IMR-90 (cell line): ENCODE results near the gene NRIP2. TPM values are rescaled to one million over a fixed set of nuclear protein-coding genes. Genes with fewer than 3 reads are reported as not detected.

ENCODE experiments used
- ATAC-seq: fragments of 200-7000 bp; cut with Tn5 transposase; 2 replicates; pipeline ENCODE4 v1.9.1; 2020; ENCODE audit warnings: low read depth, mild to moderate bottlenecking, moderate library complexity
- BruUV-seq: library from RNA; stranded (reverse); fragments of 400-500 nt; replicated peaks from 2 replicates; lab custom pipeline; 2021; lab: Mats Ljungman, UMichigan
- CTCF ChIA-PET: fragments of 300-600 bp; formaldehyde crosslinking; extraction: SDS; loops from one replicate; lab custom pipeline; 2021; ENCODE audit warnings: antibody characterized with exemption; lab: Yijun Ruan, JAX
- POLR2A ChIA-PET: fragments of 300-600 bp; sonication (Branson Sonifier 250); formaldehyde crosslinking; loops from one replicate; lab custom pipeline; 2022; ENCODE audit warnings: antibody characterized with exemption; ENCODE audit not compliant: unreplicated experiment; lab: Charles Lee
- DNase-seq: peaks from one replicate; pipeline ENCODE4 v3.0.0; 2013
- H2AFZ ChIP-seq: replicated peaks from 2 replicates; pipeline ENCODE3; 2013; ENCODE audit warnings: low read length, mild to moderate bottlenecking; ENCODE audit not compliant: poor library complexity
- H2AK5ac ChIP-seq: 2 replicates; pipeline ENCODE4 v1.6.1; 2013; ENCODE audit warnings: low read depth, low read length, inconsistent platforms
- H2AK9ac ChIP-seq: replicated peaks from 2 replicates; pipeline ENCODE3; 2013; ENCODE audit warnings: mild to moderate bottlenecking, low read depth, low read length, moderate library complexity; ENCODE audit not compliant: poor library complexity
- H2BK120ac ChIP-seq: 2 replicates; pipeline ENCODE4 v1.6.1; 2013; ENCODE audit warnings: low read depth, low read length, inconsistent platforms
- H2BK15ac ChIP-seq: 3 replicates; pipeline ENCODE4 v1.6.1; 2013; ENCODE audit warnings: low read depth, low read length, inconsistent platforms
- H2BK20ac ChIP-seq: 2 replicates; pipeline ENCODE4 v1.6.1; 2013; ENCODE audit warnings: low read depth, mild to moderate bottlenecking, inconsistent platforms, low read length, moderate library complexity
- H2BK5ac ChIP-seq: 2 replicates; pipeline ENCODE4 v1.6.1; 2013; ENCODE audit warnings: mild to moderate bottlenecking, low read depth, low read length, inconsistent platforms; ENCODE audit not compliant: poor library complexity, severe bottlenecking
- H3K14ac ChIP-seq: replicated peaks from 2 replicates; pipeline ENCODE4 v1.6.1; 2013; ENCODE audit warnings: low read depth, low read length, inconsistent platforms
- H3K18ac ChIP-seq: 2 replicates; pipeline ENCODE4 v1.6.1; 2013; ENCODE audit warnings: low read depth, low read length, control low read depth
- H3K23ac ChIP-seq: 2 replicates; pipeline ENCODE4 v1.6.1; 2013; ENCODE audit warnings: low read depth, low read length, inconsistent platforms
- H3K27ac ChIP-seq: 2 replicates; pipeline ENCODE4 v1.5.1; 2013; ENCODE audit warnings: mild to moderate bottlenecking, control low read depth, low read length; ENCODE audit not compliant: insufficient read depth
- H3K27me3 ChIP-seq: 2 replicates; pipeline ENCODE4 v1.6.1; 2013; ENCODE audit warnings: low read length; ENCODE audit not compliant: control insufficient read depth, insufficient read depth
- H3K36me3 ChIP-seq: 2 replicates; pipeline ENCODE4 v1.6.1; 2013; ENCODE audit warnings: low read length, mixed read lengths; ENCODE audit not compliant: control insufficient read depth, insufficient read depth
- H3K4ac ChIP-seq: 2 replicates; pipeline ENCODE4 v1.6.1; 2013; ENCODE audit warnings: low read depth, low read length, inconsistent platforms
- H3K4me1 ChIP-seq: 2 replicates; pipeline ENCODE4 v1.6.1; 2013; ENCODE audit warnings: low read length, mixed read lengths; ENCODE audit not compliant: control insufficient read depth, insufficient read depth
- H3K4me2 ChIP-seq: 2 replicates; pipeline ENCODE4 v1.6.1; 2013; ENCODE audit warnings: low read depth, mild to moderate bottlenecking, control low read depth, low read length, moderate library complexity
- H3K4me3 ChIP-seq: 2 replicates; pipeline ENCODE4 v1.5.1; 2013; ENCODE audit warnings: low read depth, mild to moderate bottlenecking, control low read depth, low read length, moderate library complexity; ENCODE audit not compliant: insufficient read depth
- H3K56ac ChIP-seq: 2 replicates; pipeline ENCODE4 v1.6.1; 2013; ENCODE audit warnings: low read length, inconsistent platforms; ENCODE audit not compliant: insufficient read depth; ENCODE audit errors: extremely low read depth
- H3K79me1 ChIP-seq, 2 experiments: 2 replicates each; pipeline ENCODE4 v1.6.1; 2013; ENCODE audit warnings: low read length in 2 of 2, inconsistent platforms in 1 of 2, low read depth in 1 of 2
- H3K9ac ChIP-seq: 2 replicates; pipeline ENCODE4 v1.6.1; 2013; ENCODE audit warnings: low read depth, low read length, control low read depth
- H3K9me1 ChIP-seq: 2 replicates; pipeline ENCODE4 v1.6.1; 2013; ENCODE audit warnings: low read length, inconsistent platforms; ENCODE audit not compliant: insufficient read depth
- H3K9me3 ChIP-seq: 2 replicates; pipeline ENCODE4 v1.6.1; 2013; ENCODE audit warnings: low read length; ENCODE audit not compliant: control insufficient read depth, insufficient read depth
- H4K20me1 ChIP-seq: 2 replicates; pipeline ENCODE4 v1.6.1; 2013; ENCODE audit warnings: low read length, inconsistent platforms; ENCODE audit not compliant: insufficient read depth
- H4K5ac ChIP-seq: 2 replicates; pipeline ENCODE4 v1.6.1; 2013; ENCODE audit warnings: mild to moderate bottlenecking, low read depth, low read length, control low read depth
- H4K8ac ChIP-seq, 2 experiments: 2 replicates each; pipeline ENCODE4 v1.6.1; 2013; ENCODE audit warnings: low read depth in 2 of 2, low read length in 2 of 2, control low read depth in 1 of 2, inconsistent platforms in 1 of 2
- H4K91ac ChIP-seq: 2 replicates; pipeline ENCODE4 v1.6.1; 2013; ENCODE audit warnings: low read depth, low read length, inconsistent platforms; ENCODE audit not compliant: insufficient read depth
- BHLHE40 ChIP-seq: fragments of 150-350 bp; IDR thresholded peaks from 2 replicates; pipeline ENCODE4 v1.6.1; 2016; ENCODE audit warnings: mild to moderate bottlenecking, low read depth, low read length
- ELK1 ChIP-seq: fragments of 150-350 bp; IDR thresholded peaks from 2 replicates; pipeline ENCODE4 v1.6.1; 2016; ENCODE audit warnings: low read depth, mild to moderate bottlenecking, low read length, moderate library complexity, borderline replicate concordance
- POLR2A ChIP-seq: IDR thresholded peaks from 2 replicates; pipeline ENCODE4 v1.6.1; 2012; ENCODE audit warnings: mild to moderate bottlenecking, low read depth, low read length
- RAD21 ChIP-seq: IDR thresholded peaks from 2 replicates; pipeline ENCODE4 v1.6.1; 2012; ENCODE audit warnings: low read length, improper control_type of control experiment
- USF2 ChIP-seq: fragments of 150-350 bp; IDR thresholded peaks from 2 replicates; pipeline ENCODE4 v1.6.1; 2017; ENCODE audit warnings: mild to moderate bottlenecking, antibody characterized with exemption, low read length, low read depth
- WGBS, 2 experiments: methylation state at CpG; one replicate each; pipeline versions ENCODE4 v1.1.5 to v1.1.7; 2013; ENCODE audit warnings: missing lambda C conversion rate in 2 of 2; ENCODE audit not compliant: insufficient read length in 1 of 2; ENCODE audit errors: extremely low coverage in 2 of 2; 5-methylcytosine and 5-hydroxymethylcytosine counted together
- dilution Hi-C: fragments of 300-500 bp; cut with HindIII; formaldehyde crosslinking; loops from one replicate; pipeline ENCODE4 v1.14.3; 2018; ENCODE audit warnings: low sequenced_read_pairs; ENCODE audit not compliant: unreplicated experiment
- in situ Hi-C: fragments of 300-500 bp; cut with MboI; formaldehyde crosslinking; loops from 3 replicates; pipeline ENCODE4 v1.14.3; 2019; ENCODE audit warnings: low sequenced_read_pairs, inconsistent platforms, mixed read lengths
- intact Hi-C: fragments of 100-400 bp; cut with micrococcal nuclease; formaldehyde crosslinking; loops from 2 replicates; pipeline ENCODE4 v1.10.0; 2022
- polyA plus RNA-seq, 3 experiments: library from polyadenylated mRNA; depleted of rRNA; stranded (reverse); fragments of >200 nt; gene quantifications; 2 replicates each; pipeline ENCODE4 v1.2.3, GENCODE V29; 2012; ENCODE audit warnings: low replicate concordance in 1 of 3
- total RNA-seq: library from RNA; depleted of rRNA; stranded (reverse); fragments of >200 nt; gene quantifications from 2 replicates; pipeline ENCODE4 v1.2.3, GENCODE V29; 2012

Gene NRIP2
- total and polyA plus RNA-seq, 2 of the 4 experiments (the other 2 are of a cell fraction), result 0.18 to 0.27 TPM

GRCh38 chr12:2832550-2833127, 2.2 kb downstream of the NRIP2 start:
- intact Hi-C loops, result no loop called here

More at GRCh38 chr12:2832550-2833127, 2.2 kb downstream of the NRIP2 start:
- no peak overlapping the region for H3K23ac ChIP-seq
- H2BK15ac ChIP-seq, result no peak overlapping the region
- no peak for ATAC-seq
- H3K36me3 ChIP-seq, result peaks cover 9% of the 10 kb centered on the region
- 70% methylated on average over 2 of the region's 6 CpGs; no CpG with 5 or more reads in 1 of the 2 experiments for WGBS, 2 experiments
- no peak overlapping the region for H2AK5ac ChIP-seq
- H3K79me1 ChIP-seq, result no peaks in the 10 kb centered on the region
- H3K4me2 ChIP-seq, result no peak overlapping the region
- in situ Hi-C loops (no loop called here), dilution Hi-C loops (no loop called here)
- H3K9me3 ChIP-seq, result no peaks in the 10 kb centered on the region
- H3K9me1 ChIP-seq, result 0 out of 2 replicates have a peak, but pooled peaks cover 2% of the 10 kb centered on the region
- DNase-seq, result no peak
- H4K91ac ChIP-seq, result no peak overlapping the region
- BruUV-seq, result no TSS peak
- H3K18ac ChIP-seq, result no peak overlapping the region
- no peak overlapping the region for H3K4ac ChIP-seq
- no peak overlapping the region for H3K14ac ChIP-seq
- no peak overlapping the region for H3K9ac ChIP-seq
- no peak overlapping the region for H4K5ac ChIP-seq
- H2BK5ac ChIP-seq, result no peak overlapping the region
- H3K27me3 ChIP-seq, result no peaks in the 10 kb centered on the region
- ChIA-PET POLR2A (no interaction called here), CTCF (no interaction called here)
- no peak overlapping the region for H2BK120ac ChIP-seq
- H4K20me1 ChIP-seq, result no peaks in the 10 kb centered on the region
- H3K56ac ChIP-seq, result no peak overlapping the region
- no peak overlapping the region for H2AK9ac ChIP-seq
- no peak overlapping the region for H3K27ac ChIP-seq
- peaks cover 7% of the 10 kb centered on the region for H3K4me1 ChIP-seq
- no peak overlapping the region for H4K8ac ChIP-seq
- no peak overlapping the region for H2BK20ac ChIP-seq
- no peak overlapping the region for H2AFZ ChIP-seq
- TF ChIP-seq BHLHE40, result no peak
- TF ChIP-seq USF2, result no peak
- no peak for TF ChIP-seq RAD21
- no peak for TF ChIP-seq POLR2A
- TF ChIP-seq ELK1, result no peak
- H3K4me3 ChIP-seq, result no peak overlapping the region
